Measurements from ENCODE around the gene EPHA8.

- TF ChIP-seq CTCF (IDR thresholded peaks at IDR 0.05; ENCODE audit: low read length) (no peak), EZH2phosphoT487 (IDR thresholded peaks at IDR 0.05; ENCODE audit: low read length) (no peak), EZH2 (optimal IDR thresholded peaks at IDR 0.05; ENCODE audit: low read depth, low read length) (no peak)
Observed at GRCh38 chr1:22527122-22527521, 36.2 kb upstream of the EPHA8 start.

All from MM.1S (cell line).